Subcutaneous adipose tissue (tissue), 4 donors: ENCODE results near the gene SIGLEC11. TPM values are rescaled to one million over a fixed set of nuclear protein-coding genes. Genes with fewer than 3 reads are reported as not detected.

Experiments
- total RNA-seq, 4 donors: library from RNA; depleted of rRNA; stranded (reverse); fragments of >200 nt; gene quantifications; one replicate each; pipeline ENCODE4 v1.1.0, GENCODE V29; 2016
- TF ChIP-seq, protein P1 (sequence below): fragments of 450-650 bp; IDR thresholded peaks from one replicate; pipeline ENCODE4 v1.5.1; 2016; ENCODE audit warnings: low read depth, mild to moderate bottlenecking, control low read depth, antibody characterized with exemption, moderate library complexity

SIGLEC11 gene
- total RNA-seq, 4 donors from 2014 or later: 0.65 to 6.6 (median 2.7) TPM

DNA sequence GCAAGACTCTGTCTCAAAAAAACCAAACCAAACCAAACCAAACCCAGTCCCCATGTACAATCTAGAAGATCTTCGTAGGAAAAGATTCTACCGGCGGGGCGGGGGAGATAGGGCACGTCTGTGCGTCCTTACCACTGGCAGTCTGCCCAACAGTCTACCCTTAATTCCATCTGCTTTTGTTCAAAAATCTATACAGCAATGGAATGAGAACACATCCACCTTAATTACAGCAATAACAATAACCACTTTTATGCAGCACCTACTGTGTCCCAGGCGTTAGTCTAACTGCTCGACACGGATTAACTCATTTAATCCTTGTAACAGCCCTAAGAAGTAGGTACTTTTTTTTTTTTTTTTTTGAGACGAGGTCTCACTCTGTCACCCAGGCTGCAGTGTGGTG, 34.5 kb downstream of the SIGLEC11 start:
- TF ChIP-seq, protein P1, sequence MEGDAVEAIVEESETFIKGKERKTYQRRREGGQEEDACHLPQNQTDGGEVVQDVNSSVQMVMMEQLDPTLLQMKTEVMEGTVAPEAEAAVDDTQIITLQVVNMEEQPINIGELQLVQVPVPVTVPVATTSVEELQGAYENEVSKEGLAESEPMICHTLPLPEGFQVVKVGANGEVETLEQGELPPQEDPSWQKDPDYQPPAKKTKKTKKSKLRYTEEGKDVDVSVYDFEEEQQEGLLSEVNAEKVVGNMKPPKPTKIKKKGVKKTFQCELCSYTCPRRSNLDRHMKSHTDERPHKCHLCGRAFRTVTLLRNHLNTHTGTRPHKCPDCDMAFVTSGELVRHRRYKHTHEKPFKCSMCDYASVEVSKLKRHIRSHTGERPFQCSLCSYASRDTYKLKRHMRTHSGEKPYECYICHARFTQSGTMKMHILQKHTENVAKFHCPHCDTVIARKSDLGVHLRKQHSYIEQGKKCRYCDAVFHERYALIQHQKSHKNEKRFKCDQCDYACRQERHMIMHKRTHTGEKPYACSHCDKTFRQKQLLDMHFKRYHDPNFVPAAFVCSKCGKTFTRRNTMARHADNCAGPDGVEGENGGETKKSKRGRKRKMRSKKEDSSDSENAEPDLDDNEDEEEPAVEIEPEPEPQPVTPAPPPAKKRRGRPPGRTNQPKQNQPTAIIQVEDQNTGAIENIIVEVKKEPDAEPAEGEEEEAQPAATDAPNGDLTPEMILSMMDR: no peak

DNA sequence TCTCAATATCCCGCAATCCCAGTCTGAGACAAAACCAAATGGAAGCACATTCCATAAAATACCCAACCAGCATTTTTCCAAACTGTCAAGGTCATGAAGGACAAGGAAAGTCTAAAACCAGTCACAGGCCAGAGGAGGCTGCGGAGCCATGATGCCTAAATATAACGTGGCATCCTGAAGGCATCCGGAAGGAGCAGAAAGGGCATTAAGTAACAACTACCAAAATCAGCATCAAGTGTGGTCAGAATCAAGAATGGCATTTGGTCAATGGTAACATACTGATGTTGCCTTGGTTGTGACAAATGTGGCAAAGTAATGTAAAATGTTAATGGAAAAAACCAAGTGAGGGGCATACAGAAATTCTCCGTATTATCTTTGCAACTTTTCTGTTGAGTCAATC, 35.5 kb downstream of the SIGLEC11 start:
- TF ChIP-seq, protein P1: no peak

DNA sequence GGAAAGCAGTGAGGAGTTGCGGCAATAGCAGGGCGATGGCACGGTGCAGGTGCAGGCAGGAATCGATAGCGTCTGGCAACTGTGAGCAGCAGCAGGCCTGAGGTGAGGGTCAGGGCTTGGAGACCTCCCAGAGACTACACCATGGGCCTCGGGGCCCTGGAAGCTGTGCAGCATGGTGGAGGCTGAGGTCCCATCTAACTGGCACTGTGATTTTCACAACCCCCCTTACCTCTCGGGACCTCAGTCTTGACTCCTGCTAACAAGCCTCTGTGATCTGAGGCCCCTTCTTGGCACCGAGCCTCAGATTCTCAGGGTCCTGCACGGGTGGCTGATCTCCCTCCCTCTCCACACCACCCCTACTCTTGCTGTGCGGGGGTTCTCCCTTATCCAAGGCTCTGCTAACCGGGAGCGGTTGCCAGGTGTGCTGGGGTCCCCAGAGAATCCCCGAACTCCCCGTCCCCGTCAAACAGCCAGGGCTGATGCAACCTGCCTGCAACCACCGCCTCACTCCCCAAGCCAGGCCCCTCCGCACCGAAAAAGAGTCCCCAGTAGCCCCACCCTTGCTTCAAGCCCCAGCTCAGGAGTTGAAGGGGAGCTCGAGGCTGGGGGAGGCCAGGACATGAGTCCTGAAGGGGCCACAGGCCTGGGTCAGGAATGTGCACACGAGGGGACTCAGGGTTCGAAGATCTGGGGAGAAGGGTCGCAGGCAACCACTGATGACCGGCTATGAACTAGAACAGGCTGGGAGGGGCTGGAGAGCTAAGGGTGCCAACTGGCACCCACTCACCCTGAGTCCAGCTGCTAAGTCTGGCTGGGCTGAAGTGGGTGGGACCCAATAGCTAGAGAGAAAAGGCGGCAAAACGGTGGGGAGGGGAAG, 36.7 kb downstream of the SIGLEC11 start:
- TF ChIP-seq, protein P1: no peak

DNA sequence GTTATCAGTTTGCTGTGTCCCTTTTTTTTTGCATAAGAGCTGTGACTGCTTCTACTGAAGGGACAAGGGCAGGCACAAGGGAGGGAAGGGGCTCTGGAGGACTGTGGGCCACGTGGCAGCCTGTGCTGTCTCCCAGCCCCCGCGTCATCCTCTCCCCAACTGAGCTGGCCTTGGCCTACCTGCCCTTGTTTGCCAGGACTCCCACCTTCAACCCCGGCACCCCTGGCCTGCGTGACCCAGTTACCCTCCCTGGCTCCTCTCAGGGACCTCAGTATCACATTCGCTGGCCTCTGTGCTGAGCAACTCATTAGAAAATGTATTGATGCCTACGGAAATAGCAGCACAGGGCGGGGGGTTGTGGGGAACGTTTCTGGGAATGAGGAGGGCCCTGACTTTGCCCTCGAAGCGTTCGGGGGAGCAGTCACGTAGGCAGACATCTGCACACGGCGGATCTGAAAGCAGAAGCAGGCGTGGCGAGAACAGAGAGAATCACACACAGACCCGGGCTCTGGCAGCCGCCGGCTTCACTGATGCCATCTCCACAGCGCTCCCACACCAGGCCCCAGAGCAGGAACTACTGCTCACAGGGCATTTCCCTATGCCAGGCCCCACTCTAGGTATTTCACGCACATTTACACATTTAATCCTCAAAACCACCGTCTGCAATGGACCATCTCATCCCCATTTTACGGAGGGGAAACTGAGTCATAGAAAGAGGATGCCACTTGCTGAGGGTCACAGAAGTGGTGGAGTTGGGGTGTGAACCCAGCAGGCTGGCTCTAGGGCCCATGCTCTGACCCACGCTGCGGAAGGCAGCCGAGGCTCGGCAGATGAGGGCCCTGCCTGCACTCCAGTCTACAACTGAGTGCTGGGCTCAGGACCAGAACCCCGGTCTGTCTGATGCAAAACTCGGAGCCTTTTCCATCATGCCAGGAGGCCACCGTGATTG, 37.6 kb downstream of the SIGLEC11 start:
- TF ChIP-seq, protein P1: no peak

DNA sequence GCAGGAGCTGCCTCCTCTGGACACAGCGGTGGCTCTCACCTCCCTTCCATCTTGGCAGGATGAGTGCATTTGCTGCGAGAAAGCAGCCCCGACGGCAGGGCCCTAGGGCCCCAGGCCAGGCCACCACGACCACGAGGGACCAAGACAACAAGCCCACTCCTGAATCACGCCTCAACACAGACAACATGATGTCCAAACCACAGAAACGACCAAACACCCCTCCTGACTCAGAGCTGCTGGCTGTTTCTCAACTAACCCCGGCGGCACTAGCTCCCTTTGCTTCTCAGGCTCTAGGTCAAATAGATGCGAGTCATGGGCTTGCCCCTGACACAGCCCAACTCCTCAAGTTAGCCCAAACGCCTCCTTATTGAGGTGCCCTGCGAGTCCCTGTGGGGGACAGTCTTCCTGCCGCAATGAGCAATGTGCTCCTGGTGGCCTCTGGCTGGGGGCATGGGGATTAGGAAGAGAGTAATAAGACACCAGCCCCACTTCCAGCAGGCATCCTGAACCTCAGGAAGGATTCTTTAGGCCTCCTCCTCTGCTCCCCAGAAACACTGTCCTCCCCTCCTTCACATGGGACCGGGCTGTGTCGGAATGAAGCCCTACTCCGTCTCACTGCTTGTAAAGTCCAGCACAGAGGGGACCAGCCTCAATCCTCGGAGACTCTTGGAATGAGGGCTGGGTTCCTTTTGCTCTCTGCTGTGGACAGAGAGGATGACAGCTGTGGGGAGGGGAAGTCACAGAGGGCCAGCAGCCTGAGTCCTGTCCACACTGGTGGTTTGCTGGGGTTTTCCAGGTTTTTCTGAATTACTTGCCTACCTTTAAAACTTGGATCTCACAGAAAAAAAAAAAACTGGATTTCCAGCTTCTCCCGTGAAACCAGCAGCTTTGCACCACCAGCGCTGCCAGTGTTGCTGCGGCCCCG, 38.8 kb downstream of the SIGLEC11 start:
- TF ChIP-seq, protein P1: no peak

DNA sequence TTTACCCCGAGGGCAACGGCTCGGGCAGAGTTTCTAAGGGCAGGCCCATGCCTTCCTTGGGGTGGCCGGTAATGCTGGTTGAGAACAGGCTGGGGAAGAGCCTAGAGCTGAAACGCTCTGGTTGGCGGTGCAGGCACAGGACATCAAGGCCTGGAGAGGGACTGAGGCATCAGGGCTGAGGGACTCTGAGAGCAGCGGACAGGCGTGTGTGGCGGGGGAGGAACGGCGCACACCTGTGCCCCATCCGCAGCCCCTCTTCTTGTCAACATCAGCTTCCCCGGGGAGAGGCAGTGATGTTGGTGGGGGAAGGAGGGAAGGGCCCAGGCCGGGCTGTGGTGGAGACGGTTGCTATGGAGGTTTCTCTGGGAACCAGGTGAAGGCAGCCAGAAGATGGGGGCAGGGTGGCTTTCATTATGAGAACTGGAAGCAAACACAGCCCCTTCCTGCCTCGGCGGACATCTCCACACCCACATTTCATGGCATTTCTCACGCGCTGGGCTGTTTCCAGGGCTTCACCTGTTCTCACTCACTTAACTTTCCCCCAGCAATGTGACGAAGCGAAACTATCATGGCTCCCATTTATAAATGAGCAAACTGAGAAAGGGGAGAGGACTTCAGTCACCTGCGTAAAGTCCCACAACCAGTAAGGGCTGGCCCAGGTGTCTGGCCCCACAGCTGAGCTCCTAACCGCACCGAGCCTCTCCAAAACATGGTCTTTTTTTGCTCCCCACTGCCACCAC, 40.2 kb downstream of the SIGLEC11 start:
- TF ChIP-seq, protein P1: no peak
